ENCODE results near the gene CUBN.

Gene CUBN

DNA sequence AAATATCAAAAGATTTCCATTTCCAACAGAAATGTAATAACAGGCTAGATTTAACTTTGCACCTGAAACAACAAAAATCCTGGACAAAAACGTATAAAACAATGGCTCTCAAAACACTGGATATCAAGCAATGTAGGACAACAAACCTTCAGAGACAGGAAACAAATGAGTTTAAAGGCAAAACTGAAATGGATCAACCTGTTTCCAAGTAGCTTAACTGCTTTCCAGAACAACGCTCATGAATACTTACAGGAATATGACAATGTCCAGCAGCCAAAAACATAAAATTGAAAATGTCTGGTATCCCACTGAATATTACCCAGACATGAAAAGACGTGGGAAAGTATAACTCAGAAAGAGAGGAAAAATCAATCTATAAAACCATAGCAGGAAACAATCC lies 62.8 kb downstream of the CUBN start:
- no peak for DNase-seq

DNA sequence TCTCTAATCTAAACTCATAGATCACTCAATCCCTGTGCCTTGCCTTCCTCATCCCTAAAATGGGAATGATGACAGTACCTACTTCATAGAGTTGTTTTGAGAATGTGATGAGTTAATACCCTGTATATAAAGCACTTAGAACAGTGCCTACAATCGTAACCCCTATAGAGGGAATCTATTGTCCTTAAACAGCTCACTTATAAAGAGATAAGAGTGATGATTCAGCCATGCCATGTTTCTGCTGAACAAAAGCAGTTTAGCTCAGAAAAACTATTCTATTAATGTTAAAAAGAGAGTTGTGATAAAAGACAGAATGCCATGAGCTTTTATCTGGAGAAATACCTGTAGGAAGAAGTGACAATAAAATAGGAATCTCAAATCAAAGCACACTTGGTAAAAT lies 63.6 kb downstream of the CUBN start:
- DNase-seq, result no peak

DNA sequence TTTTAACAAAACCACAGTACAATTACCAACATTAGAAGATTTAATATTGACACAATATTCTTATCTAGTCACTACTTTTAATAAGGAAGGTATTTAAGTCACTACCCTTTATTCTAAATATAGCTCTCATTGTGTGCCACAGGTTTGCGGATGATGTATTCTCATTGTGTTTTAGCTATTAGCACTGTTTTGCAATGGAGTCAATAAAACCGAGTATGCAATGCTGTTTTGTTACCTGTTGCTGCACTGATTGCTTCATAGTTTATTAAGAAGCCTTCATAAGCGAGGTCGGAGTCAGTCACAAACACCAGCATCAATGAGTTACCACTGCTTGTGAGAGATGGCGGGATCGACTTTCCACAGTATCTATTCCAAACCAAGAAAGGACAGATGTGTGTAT lies 64.3 kb downstream of the CUBN start:
- no peak for DNase-seq

DNA sequence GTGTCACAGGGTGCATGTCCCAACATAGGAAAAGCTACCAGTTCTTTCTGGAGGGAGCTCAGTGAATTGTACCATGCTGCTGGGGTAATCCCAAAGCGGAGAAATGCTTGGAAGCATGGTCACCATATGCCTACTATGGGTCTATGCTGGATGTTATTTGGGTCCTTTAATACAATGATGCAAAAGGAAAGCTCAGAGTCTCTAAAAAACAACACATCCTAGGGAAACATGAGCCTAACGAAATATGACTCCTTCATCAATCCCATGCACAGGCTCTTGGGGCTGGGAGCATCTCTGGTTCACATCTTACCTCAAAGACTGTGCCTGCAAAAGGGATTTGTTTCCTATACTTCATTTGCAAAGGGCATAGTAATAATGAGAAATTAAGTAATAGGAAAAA lies 65.2 kb downstream of the CUBN start:
- DNase-seq, result no peak

DNA sequence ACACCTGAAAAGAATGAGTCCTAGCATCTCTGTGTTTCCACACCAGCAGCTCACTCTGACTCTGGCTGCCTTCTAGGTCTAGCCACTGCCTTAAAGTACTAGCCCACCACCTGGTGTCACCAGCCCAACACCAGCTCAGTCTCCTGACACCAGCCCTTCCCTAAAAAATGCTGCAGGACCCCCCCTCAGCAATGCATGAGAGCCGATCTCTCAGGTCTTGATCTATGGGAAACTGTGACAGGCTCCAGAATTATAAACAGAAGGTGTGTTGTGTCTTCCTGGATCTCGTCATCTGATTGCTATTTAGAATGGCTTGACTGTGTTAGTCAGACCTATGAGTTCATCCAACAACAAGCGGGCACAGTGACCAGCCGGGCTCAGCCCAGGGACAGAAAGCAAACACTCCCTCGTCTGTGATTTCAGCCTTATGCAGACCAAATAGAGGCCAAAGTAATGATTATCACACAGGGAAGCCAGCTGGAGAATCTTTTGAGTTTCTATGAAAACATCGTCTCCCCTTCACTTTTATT lies 66.6 kb downstream of the CUBN start:
- peak; percentile 97 for DNase-seq

DNA sequence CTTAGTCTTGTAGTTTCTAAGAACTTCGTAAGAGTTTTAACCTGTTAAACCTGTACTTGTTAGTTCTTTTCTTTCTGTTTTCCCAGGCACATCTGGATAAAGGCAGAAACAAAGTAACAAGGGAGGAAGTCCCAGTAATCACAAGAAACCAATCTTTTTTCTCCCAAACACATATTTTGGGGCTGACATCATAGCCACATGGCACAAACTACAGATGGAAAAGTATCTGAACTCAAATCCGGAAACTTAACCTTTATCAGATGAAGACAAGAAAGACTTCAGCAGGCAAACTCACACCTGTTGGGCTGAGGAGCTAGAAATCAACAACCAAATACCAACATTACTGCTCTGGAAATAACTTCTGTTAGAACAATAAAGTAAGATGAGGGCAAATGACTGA lies 67.1 kb downstream of the CUBN start:
- peak; percentile 95 for DNase-seq

DNA sequence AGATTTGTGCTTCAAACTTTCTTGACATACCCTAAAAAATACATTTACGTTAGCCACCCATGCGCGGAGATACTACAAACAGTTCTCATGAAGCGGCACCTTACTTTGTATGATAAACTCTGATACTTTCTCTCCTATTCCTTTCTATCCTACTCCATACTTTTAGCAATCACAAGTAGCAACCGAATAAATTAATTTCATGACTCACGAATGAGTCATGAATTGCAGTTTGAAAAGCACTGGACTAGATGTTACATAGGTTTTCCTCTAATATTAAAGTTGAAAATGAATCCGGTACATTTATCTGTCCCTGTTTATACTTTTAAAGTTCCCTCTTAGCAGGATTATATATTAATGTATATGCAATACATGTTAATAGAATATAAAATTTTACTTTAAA lies 67.6 kb downstream of the CUBN start:
- peak; percentile 92 for DNase-seq

DNA sequence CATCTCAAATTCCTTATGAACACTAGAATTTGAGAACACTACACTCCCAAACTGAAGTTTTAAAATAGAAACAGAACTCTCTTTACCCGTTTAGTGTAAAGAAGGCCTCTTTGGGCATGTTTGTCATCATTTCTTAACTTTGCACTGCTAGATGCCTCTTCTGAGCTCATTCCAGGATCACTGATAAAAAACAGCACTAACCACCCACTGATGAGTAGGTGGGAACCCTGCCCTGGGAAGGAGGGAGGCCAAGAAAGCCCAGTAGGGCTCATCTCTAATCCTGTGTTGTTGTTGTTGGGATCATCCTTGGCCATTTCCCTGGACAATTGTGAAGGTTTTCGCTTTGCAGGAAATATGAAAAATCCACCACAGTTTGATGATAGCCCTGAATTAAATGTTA lies 68.2 kb downstream of the CUBN start:
- peak; percentile 62 for DNase-seq

DNA sequence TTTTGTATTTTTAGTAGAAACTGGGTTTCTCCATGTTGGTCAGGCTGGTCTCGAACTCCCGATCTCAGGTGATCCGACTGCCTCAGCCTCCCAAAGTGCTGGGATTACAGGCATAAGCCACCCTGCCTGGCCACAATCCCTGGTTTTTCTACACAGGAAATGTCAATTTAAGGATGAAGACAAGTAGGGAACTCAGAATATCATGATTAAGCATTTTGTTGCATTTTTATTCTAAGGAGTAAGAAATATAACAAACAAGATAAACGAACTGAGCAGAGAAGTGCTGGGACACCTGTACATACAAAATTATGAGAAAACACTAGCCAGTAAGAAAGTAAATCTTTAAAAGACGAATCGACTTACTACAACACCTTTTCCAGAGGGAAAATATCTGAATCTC lies 69.3 kb downstream of the CUBN start:
- DNase-seq, result no peak

DNA sequence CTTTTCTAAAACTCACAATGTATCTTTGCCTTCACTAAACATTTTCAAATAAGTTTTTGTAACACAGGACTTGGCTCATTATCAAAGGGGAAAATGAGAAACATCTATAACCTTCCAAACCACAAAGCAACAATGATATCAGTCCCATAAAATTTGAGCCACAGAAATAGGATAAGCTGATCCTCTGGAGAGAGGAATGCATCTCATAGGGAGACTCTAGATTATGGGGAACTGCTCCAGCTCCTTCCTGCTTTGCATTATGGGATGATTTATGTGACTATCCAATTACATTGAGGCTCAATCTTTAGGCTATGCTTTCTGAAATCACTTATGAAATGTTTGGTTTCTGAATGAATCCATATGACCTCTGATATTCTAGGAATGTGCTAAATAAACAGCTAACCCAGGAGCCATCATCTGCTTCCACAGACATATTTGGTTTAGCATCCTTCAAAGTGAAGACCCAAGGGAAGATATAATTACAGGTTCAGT lies 70.4 kb downstream of the CUBN start:
- DNase-seq, result peak; percentile 99

DNA sequence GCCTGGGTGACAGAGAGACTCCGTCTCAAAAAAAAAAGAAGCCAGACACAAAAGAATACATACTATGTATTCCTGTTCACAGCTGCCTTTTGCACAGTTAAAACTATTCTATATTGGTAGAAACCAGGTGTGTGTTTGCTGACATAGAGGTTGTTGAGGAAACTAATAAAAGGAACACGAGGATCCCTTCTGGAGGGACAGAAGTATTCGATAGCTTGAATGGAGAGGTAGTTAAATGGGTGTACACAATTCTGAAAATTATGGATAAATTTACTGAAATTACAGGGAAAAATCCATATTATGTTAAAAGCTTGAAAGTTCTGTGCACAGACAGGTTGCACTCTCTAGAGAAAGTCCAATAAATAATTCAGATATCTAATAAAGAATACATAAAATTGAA lies 71.5 kb downstream of the CUBN start:
- no peak for DNase-seq

DNA sequence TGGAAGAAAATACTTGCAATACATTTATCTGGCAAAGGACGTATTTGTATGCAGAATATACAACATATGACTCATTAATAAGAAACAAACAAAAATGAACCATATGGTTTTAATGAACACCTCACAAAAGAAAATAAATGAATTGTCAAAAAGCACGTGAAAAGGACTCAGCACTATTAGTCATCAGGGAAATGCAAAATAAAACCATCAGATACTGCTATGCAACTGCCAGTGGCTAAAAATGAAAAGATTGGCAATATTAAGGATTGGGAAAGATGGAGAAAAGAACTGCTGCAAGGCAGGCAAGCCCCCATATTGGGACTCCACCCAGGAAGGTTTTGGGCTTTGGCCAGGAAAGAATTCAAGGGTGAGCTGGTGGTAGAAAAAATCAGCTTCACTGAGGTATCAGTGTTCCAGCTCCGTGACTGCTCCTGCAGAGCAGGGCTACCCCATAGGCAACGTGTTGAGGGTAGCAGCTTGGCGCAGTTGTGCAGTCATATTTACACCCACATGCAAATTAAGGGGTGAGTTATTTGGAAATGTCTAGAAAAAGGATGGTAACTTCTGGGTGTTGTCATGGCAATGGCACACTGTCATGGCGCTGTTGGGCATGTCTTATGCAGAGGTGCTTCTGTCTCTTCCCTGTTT lies 72.7 kb downstream of the CUBN start:
- peak; percentile 85 for DNase-seq

DNA sequence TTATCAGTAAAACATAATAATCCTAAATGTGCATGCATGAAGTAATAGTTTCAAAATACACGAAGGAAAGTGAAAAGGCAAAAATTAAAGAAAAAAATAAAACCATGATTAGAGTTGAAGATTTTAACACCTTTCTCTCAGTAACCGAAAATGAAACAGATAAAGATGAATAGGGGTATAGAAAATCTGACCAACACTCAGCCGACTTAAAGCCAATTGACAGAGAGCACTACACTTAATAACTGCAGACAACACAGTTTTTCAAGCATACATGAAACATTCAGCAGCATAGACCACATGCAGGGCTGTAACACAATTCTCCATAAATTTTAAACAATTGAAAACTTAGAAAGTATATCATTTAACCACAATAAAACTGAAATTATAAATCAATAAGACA lies 76.1 kb downstream of the CUBN start:
- no peak for DNase-seq

DNA sequence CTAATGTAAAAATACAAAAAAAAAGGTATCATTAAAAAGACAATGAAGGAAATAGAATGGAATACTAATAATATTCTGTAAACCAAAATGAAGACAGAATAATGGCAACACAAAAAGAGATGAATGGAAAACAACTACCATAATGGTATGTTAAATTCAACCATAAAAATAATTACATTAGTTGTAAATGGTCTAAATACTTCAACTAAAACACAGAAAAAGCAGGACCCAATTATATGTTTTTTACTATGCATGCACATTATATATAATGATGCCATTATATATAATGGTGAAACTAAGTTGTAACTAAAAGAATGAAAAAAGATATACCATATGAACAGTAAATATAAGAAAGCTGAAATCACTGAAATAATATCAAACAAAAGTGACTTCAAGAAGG lies 76.5 kb downstream of the CUBN start:
- no peak for DNase-seq

DNA sequence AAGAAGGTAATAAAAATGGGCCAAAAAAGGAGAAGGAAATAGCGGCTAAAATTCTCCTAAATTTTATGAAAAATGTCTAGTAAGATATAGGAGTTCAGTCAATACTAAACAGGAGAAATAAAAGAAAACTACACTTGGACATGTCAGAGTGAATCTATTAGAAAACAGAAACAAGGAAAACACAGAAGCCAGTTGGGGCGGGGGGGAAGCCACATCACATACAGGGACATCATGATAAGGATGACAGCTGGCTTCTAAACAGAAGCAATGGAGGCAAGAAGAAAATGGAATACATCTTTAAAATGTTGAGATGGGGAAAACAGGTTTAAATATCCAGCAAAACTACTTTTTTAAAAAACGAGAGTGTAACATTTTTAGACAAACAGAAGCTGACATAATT lies 77.8 kb downstream of the CUBN start:
- no peak for DNase-seq

DNA sequence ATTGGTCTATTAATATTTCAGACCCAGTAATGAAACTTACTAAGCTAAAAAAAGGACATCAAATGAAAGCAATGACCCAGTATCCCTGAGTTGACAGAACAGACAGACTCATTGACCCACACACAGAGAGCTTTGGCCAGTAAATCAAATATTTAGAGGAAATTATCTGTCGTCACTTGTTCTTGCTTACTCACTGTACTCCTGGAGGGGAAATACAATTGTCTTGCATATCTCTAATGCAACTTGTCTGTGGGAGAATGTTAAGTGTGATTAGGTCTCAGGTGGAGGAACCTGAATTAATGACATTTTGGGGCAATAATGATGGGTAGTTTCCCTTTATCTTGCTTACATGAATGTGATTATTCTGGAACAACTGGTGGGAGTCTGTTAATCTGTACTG lies 80.4 kb downstream of the CUBN start:
- DNase-seq, result no peak

DNA sequence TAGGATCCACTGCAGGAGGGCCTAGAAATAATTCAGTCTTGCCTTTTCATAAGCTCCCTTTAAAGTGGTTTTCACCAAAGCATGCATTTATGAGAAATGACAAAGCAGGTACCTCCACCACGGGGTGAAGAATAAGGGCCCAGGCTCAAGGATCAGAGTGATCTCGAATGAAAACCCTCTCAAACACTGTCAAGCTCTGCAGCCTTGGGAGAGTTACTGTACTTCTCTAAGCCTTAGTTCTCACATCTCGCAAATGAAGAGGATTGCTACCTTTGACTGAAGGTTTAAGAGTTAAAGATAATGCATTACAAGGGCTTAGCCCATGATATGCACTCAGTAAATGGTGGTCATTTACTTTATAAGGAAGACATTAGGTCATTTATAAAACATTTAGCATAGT lies 81.7 kb downstream of the CUBN start:
- DNase-seq, result no peak

DNA sequence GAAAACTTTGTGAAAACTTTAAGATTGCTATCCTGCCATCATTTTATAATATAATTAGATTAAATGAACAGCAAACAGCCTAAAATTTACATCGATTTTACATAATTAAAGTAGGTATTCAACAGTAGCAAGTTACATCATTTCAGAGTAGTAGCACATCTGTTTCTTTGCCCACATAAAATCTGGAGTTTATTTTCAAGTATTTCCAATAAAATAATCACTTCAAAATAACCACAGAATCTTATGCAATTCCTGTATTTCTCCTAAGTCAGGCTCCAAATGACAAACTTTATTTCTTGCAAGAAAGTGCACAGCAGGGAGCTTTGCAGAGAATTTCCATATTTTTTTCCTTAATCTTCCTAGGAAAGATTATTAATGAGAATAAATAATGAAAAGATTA lies 82.6 kb downstream of the CUBN start:
- no peak for DNase-seq

DNA sequence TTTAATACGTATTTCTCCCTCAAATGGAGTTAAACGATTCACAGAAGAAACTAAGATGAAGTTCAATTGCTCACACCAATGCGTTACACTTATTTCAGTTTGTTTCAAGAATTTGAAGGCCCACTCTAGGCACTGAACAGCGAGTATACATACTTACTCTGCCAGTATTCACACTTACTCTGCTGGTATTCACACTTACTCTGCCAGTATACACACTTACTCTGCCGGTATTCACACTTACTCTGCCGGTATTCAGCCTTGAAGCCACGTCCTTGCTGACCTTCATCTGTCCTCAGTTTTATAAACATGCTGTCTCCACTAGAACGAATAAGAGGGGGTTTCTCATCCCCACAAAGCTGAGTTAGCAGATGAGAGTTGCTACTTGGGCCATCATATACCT lies 86.0 kb downstream of the CUBN start:
- no peak for DNase-seq

DNA sequence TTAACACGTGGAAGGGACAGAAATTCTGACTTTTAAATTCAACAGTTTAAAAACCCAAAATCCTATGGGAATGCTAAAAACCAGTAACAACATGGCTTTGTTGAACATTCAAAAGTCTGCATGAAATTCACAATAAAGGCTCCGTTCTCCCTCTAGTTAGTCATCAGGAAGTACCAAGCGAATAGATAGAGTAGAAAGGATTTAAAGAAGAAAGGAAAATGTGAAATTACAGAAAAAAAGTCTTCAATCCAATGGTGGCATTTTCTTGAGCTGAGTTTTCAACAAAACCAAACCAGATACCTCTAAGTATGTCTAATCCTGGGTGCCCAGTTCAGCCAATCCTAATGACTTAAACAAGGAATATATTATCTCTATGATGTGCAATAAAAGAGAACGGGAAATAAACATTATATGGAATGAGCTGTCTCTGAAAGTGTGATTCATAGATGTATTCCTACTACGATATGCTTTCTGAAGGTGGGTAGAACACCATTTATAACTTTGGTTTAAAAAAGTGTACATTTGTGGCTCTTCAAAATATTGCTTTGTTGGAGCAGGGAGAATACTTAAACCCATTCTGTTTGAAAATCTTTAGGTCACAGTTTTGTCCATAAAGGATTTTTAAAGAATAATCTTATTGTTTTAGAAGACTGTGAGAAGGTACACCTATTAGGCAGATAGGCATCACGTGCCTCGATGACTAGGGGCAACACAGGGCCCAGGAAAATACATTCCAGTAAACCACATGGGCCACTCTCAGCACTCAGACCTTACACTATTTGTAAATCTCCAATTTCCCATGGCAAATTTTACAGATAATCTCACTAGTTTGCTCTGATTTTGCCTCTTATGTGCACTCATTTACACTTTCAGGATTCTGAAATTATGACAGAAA lies 87.7 kb downstream of the CUBN start:
- no peak for DNase-seq

DNA sequence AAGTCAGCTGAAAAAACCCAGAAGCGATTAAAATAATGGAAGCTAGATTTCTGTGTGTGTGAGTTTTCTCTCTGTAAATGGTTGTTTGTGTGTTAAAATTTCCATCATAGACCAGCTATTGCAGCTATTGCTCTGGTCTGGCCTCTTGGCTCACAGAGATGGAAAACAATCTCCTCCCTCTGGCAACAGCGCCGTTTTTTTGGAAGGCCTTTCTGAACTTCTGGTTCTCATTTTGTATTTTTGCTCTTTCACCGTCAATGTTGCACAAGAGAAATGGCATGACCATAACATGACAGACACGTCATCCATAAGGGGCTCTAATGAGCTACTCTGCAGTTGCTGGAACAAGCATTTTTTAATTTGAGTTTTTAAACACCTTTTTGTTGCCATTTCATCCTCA lies 91.0 kb downstream of the CUBN start:
- no peak for DNase-seq

DNA sequence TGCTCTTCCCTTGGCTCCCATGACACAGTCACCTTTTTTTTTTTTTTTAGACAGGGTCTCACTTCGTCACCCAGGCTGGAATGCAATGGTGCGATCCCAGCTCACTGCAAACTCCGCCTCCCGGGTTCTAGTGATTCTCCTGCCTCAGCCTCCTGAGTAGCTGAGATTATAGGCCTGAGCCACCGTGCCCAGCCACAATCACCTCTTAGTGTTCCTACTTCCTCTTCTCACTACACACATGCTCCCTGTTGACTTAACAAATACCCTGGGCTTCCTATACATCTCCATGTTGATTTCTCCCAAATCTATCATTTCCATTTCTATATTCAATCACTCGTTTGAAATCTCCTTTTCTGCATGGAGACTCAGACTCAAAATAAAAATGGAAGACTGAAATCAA lies 91.7 kb downstream of the CUBN start:
- DNase-seq, result no peak

DNA sequence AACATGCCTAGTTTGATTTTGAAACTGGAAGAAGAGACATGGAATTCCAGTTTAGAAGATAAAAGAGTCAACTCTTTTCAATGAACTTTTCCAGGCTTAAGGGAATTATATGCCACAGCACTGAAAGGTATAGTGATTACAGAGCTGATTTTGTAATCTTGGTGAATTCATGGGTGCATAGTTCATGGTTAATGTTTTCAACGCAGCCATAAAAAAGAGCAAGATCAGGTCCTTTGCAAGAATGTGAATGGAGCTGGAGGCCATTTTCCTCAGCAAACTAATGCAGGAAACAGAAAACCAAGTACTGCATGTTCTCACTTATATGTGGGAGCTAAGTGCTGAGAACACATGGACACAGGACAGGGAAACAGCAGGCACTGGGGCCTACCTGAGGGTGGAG lies 94.2 kb downstream of the CUBN start:
- DNase-seq, result no peak

Data from fibroblast of skin of back (primary cell).